ENCODE measurements around the gene DENND4A.

Gene DENND4A

GRCh38 chr15:65792138-65792987 lies at the start of gene DENND4A:
Gene DENND4A (minus strand): TSS chr15:65792293. CDS start chr15:65756450, 35,843 bp downstream.
- DNase-seq: peak; percentile 99

DNA sequence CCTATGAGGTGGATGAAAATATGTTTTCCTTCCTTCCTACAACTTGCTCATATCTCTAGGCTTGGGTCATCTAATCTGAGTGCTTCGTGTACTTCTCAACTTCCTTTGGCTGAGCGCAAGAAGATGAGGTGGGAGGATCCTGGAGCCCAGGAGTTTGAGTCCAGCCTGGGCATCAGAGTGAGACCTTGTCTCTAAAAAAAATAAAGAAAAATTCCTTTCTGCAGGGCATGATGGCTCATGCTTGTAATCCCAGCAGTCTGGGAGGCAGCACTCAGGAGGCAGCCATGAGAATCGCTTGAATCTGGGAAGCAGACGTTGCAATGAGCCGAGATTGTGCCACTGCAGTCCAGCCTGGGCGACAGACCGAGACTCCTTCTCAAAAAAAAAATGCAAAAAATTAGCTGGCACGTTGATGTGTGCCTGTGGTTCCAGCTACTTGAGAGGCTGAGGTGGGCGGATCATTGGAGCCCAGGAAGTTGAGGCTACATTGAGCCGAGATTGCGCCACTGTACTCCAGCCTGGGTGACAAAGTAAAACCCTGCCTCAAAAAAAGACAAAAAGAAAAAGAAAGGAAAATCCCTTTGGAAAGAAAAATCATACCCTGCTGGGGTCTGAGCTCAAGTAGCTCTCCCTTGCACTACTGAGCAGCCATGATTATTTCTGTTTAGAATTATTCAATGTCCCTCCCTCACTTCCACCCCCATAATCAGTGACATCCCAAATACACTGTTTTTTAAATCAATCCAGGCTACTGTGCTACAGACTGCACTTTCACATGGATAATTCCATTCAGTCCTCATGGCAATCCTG lies 49.2 kb upstream of the DENND4A start:
- no peak for DNase-seq

GRCh38 chr15:65839985-65840384 lies 47.9 kb upstream of the DENND4A start:
- DNase-seq: no peak

DNA sequence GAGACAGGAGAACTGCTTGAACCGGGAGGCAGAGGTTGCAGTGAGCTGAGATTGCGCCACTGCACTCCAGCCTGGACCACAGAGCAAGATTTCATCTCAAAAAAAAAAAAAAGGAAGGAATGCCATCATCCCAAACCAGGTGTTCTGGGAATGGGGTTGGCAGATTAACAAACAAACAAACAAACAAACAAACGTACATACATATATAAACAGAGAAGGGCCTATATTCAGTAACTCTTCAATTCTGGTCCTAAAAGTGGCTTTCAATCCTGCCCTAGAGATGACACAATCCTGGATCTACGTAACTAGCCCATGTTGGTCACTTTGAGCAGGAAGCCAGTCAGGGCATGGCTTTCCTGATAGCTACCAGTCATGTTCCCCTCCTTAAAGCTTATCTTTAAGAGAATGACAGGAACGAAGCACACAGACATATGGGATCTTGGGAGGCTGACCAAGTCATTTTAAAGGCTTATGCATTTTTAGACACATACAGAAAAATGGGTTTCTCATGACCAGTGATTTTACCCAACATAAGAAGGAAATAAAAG lies 47.3 kb upstream of the DENND4A start:
- DNase-seq: no peak

DNA sequence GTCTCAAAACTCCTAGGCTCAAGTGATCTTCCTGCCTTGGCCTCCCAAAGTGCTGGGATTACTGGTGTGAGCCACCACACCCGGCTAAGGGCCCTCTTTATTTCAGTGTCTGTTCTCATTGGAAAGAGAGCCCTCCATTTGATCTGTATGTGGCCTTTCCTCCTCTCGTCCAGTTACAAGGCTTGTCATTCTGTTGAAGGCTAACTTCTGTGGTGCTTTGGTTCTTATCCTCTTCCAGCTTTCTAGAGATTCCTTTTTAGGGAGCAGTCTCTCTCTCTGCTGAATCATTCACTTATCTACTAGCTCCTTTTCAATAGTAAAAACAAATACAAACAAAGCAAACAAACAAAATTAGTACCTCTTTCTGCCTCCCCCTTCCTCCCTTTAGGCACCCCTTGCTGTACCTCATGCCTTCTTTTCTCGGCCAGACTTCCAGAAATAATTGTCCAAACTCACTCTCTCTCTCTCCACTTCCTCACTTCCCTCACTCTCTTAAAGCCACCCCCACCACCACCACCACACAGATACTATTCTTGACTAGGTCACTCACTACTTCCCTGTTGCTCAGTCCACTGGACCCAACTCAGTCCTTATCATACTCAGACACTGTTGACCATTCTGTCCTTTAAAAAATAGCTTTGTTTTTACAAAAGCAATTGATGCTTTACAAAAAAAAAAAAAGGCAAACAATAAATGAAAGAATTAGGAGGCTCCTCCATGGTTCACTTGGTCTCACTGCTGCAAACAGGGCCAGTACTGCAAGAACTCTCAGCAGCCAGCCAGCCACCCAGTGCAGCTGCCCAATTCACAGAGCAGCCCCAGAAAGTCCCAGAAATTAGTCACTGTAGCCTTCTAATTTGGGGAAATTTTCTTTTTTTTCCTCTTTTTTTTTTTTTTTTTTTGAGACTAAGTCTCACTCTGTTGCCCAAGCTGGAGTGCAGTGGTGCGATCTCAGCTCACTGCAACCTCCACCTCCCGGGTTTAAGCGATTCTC lies 45.5 kb upstream of the DENND4A start:
- DNase-seq: no peak

DNA sequence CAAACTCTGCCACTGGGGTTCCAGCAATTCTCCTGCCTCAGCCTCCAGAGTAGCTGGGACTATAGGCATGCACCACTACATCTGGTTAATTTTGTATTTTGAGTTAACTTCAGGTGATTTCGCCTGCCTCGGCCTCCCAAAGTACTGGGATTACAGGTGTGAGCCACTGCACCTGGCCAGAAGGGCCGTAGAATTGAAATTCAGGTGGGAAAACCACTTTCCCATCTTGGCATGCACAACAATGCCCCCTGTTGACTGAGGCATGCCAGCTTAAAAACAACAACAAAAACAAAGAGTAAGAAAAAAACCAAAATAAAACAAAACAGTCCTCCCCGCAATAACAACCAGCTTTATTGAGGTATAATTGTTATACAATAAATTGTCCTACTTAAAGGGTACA lies 44.6 kb upstream of the DENND4A start:
- peak; percentile 26 for DNase-seq

DNA sequence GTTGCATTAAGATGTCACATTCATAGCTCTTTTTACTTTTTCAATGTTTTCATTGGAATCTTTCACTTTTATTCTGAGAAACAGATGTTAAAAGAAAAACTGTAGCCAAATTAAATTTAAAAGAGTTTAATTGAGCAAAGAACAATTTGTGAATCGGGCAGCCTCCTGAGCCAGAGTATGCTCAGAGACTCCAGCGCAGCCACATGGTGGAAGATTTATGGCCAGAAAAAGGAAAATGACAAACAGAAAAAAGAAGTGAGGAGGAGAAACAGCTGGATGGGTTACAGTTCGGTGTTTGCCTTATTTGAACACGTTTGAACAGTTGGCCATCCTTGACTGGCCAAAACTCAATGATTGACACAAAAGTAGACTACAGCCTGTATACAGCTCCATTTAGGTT lies 43.4 kb upstream of the DENND4A start:
- DNase-seq: no peak

DNA sequence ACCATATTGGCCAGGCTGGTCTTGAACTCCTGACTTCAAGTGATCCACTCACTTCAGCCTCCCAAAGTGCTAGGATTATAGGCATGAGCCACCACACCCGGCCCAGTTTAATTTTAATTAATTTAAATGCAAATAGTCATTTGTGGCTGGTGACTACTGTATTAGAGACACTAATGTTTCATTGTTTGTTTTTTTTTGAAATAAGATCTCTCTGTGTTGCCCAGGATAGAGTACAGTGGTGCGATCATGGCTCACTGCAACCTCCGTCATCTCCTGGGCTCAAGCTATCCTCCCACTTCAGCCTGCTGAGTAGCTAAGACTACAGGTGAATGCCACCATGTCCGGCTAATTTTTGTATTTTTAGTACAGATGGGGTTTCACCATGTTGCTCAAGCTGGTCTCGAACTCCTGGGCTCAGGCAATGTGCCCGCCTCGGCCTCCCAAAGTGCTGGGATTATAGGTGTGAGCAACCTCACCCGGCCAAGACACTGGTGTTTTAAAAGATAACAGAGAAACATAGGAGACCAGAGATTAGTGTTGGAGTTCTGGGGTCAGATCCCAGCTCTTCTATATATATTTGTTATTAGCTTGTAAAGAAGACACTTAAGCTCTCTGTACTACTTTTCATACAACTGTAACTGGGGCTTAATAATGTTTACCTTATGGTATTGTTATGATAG lies 42.6 kb upstream of the DENND4A start:
- no peak for DNase-seq

DNA sequence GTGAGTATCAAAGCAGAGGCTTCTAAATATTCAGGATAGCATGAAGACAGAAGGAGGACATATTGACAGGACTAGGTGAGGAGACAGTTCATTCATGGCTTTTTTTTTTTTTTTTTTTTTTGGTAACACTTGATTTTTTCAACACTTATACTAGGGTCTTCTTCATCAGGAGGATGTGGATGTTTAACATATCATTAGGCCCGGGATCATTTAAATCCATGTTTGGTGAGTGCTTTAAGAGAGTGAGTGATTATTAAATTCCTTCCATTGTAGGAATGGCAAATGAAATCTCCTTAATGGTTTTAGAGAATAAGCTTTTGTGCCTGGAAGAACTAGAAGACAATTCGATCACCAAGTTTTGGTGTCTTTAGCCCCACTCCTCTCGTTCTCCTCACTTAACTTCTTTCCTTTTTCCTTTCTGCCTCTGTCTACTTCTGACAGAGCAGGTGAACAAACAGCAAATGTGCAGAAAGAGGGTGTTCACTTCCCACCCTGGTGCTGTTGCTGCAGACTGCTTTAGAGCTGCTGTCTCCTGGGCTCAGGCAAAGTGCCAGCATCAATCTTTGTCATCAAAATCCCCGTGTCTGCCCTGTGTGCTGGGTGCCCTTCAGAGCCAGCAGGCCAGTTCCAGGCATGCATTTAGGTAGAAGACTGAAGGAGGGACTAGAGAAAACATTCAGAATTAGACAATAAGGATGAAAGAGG lies 41.6 kb upstream of the DENND4A start:
- DNase-seq: peak; percentile 94

DNA sequence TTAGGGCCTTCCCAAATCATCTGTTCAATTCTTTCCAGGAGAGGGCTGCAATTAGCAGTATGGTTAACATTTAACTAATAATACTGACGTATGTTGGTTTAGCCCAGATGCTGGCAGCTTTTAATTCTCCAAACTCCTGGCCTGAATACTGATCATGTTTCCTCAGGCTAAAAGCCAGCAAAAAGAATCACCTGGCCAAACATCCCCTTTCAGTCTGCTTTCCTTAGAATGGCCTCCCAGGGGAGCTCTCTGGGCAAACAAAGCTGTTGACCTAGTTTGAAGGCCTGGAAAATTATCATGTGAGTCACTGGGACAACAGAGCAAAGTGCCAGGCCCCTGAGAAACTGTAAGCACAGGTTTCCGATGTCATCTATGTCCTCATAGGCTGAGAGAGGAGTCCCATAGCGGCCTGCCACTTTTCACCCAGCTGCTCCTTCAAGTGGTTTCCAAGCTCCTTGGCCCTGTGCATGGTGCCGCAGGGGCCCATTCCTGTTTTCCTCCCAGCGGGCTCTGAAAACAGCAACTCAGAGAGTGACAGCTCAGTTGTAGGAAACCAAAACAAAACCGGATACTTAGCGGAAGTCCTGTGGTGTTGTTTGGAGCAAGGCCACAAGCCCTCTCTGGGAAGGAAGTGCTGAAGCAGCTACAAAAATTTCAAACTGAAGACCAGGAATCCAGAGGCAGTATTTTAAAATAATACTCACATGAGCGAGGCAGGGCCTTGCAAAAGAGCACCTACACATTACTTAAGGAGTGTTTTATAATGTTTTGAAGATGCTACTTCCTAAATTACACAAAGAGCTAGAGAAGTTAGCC lies 40.7 kb upstream of the DENND4A start:
- peak; percentile 100 for DNase-seq

- peak; percentile 67 for DNase-seq
These were observed 37.2 kb upstream of the DENND4A start for GRCh38 chr15:65829130-65829764.

GRCh38 chr15:65828585-65828984 lies 36.5 kb upstream of the DENND4A start:
- DNase-seq: no peak

GRCh38 chr15:65827065-65827464 lies 35.0 kb upstream of the DENND4A start:
- no peak for DNase-seq

GRCh38 chr15:65824941-65825544 lies 33.0 kb upstream of the DENND4A start:
- DNase-seq: no peak

DNA sequence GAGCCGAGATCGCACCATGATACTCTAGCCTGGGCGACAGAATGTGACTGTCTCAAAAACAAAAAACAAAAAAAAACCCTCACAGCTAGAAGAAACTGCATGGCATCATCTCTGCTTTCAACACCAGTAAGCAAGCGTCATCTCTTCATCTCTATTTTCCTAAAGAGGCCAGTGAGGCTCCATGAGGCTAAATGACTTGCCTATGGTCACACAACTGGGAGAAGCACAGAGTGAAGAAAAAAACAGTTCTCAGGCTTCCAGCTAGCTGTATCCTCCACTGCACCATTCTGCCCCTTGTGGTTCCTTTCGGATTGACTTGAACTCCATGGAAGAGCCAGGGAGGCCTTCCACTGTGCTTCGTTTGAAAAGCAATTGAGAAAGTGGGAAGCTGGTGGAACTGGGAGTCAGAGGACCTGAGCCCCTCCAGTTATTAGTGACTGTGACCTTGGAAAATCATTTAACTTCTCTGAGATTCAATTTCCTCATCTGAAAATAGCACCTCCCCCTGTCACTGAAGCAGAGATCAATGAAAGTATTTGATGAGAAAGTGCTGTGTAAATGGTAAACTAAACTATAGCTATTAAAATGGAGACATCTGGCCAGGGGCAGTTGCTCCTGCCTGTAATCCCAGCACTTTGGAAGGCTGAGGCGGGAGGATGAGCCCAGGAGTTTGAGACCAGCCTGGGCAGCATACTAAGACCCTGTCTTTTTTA lies 32.1 kb upstream of the DENND4A start:
- peak; percentile 66 for DNase-seq

DNA sequence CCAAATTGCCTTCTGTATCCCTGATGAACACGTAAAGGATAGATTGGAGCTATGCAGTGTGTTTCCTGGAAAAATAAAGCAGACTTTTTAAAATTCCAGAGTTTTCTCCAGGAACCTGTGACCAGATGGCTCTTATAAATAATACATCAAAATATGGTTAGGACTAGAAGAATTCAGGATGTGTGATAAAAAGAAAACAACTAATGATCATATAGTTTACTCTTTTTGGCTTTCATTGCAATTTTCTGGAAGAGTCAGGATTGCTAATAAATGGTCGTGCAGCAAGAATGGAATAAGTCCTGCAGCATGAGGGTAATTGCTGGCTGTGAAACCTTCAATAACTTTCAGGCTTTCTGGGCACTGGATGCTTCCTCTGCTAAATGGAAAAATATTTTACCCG lies 30.2 kb upstream of the DENND4A start:
- DNase-seq: no peak

DNA sequence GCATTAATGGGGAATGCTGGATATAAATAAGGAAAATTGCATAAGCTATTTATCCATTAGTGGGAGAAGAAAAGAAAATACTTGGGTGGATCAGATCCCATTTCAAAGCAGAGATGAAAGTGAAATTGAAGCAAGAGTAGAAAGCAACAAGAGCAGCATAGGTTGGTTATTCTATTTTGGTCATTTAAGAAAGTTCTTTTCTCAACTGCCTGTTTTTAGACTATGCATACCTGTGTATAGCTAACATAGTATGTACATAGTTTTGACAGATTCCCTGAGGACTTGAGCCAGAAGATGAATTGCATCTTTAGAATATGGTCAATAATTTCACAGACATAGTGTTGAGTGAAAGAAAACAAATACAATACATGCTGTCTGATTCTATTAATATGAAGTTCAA lies 29.0 kb upstream of the DENND4A start:
- DNase-seq: no peak

GRCh38 chr15:65819563-65819960 lies 27.5 kb upstream of the DENND4A start:
- peak; percentile 79 for DNase-seq

All from NCI-H1105 treated with DMSO at 0.1 percent for 48 hours (cell line).